HL-60/S4 treated with phorbol 12-myristate 13-acetate at 8.2 ng/mL for 4 days and 3 days (cell line): ENCODE measurements around the gene SLC5A6.

ENCODE experiments used
- in situ Hi-C: fragments of 300-500 bp; cut with MboI; formaldehyde crosslinking; loops from 2 replicates; pipeline ENCODE4 v1.15.0; 2022; ENCODE audit warnings: low sequenced_read_pairs

SLC5A6 gene

GRCh38 chr2:27237341-27237945, 25.4 kb upstream of the SLC5A6 start:
- in situ Hi-C loops = no loop called here

- in situ Hi-C loops = no loop called here
These were observed 24.6 kb upstream of the SLC5A6 start for GRCh38 chr2:27236626-27237025.

GRCh38 chr2:27236136-27236535, 24.1 kb upstream of the SLC5A6 start:
- in situ Hi-C loops = no loop called here

GRCh38 chr2:27233341-27233740, 21.3 kb upstream of the SLC5A6 start:
- in situ Hi-C loops = no loop called here

GRCh38 chr2:27231921-27232320, 19.9 kb upstream of the SLC5A6 start:
- in situ Hi-C loops = no loop called here

- in situ Hi-C loops = no loop called here
These were observed 15.4 kb upstream of the SLC5A6 start for GRCh38 chr2:27227501-27227900.

GRCh38 chr2:27225526-27225925, 13.5 kb upstream of the SLC5A6 start:
- in situ Hi-C loops = no loop called here

GRCh38 chr2:27223416-27223815, 11.3 kb upstream of the SLC5A6 start:
- in situ Hi-C loops = no loop called here

GRCh38 chr2:27222407-27222806, 10.3 kb upstream of the SLC5A6 start:
- in situ Hi-C loops = no loop called here

- in situ Hi-C loops = no loop called here
These were observed 9.1 kb upstream of the SLC5A6 start for GRCh38 chr2:27221166-27221565.

GRCh38 chr2:27220091-27220490, 8.0 kb upstream of the SLC5A6 start:
- in situ Hi-C loops = no loop called here

GRCh38 chr2:27219091-27219490, 7.0 kb upstream of the SLC5A6 start:
- in situ Hi-C loops = no loop called here

GRCh38 chr2:27218614-27219013, 6.5 kb upstream of the SLC5A6 start:
- in situ Hi-C loops = no loop called here

GRCh38 chr2:27217173-27218121, 5.4 kb upstream of the SLC5A6 start, which contains the start of gene CAD:
Gene CAD, plus strand, starts transcription at chr2:27217369. Its CDS starts 183 bp downstream, at chr2:27217552.
- in situ Hi-C loops = no loop called here

GRCh38 chr2:27216416-27217137, 4.5 kb upstream of the SLC5A6 start:
- in situ Hi-C loops = no loop called here

GRCh38 chr2:27214941-27215340, 2.9 kb upstream of the SLC5A6 start:
- in situ Hi-C loops = no loop called here

GRCh38 chr2:27212626-27213471, 781 bp upstream of the SLC5A6 start:
- in situ Hi-C loops = no loop called here

GRCh38 chr2:27211241-27211942, 676 bp downstream of the SLC5A6 start:
- in situ Hi-C loops = no loop called here

- in situ Hi-C loops = no loop called here
These were observed 2.3 kb downstream of the SLC5A6 start for GRCh38 chr2:27209621-27210401.
